ENCODE measurements around the gene GPSM3. TPM values are rescaled to one million over a fixed set of nuclear protein-coding genes. Genes with fewer than 3 reads are reported as not detected.

GPSM3 gene
- total and polyA plus RNA-seq, 2 experiments from 2014 or later = 4.7 to 5.9 TPM

GRCh38 chr6:32171234-32171633, 21.2 kb downstream of the GPSM3 start (continued):
- TF ChIP-seq EZH2phosphoT487 (IDR thresholded peaks at IDR 0.05; ENCODE audit: unreplicated experiment) (no peak), POLR2AphosphoS5 (IDR thresholded peaks at IDR 0.05; ENCODE audit: low read depth) (no peak), EZH2 (IDR thresholded peaks at IDR 0.05; ENCODE audit: low read depth, unreplicated experiment) (no peak), STAT1 (IDR thresholded peaks at IDR 0.05; ENCODE audit: unreplicated experiment) (no peak), ZNF331 (CRISPR knock-in tag; IDR thresholded peaks at IDR 0.05; ENCODE audit: low read depth) (no peak)
- TF ChIP-seq, protein P1, sequence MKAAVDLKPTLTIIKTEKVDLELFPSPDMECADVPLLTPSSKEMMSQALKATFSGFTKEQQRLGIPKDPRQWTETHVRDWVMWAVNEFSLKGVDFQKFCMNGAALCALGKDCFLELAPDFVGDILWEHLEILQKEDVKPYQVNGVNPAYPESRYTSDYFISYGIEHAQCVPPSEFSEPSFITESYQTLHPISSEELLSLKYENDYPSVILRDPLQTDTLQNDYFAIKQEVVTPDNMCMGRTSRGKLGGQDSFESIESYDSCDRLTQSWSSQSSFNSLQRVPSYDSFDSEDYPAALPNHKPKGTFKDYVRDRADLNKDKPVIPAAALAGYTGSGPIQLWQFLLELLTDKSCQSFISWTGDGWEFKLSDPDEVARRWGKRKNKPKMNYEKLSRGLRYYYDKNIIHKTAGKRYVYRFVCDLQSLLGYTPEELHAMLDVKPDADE (IDR thresholded peaks at IDR 0.05) = no peak

GRCh38 chr6:32170294-32170693, 22.1 kb downstream of the GPSM3 start:
- Histone ChIP-seq H3K27me3 (ENCODE audit: insufficient read depth) (no peaks in the 10 kb centered on the region), H3F3A (replicated peaks; ENCODE audit: low read depth) (peaks cover 12% of the 10 kb centered on the region), H3K4me3 (no peak overlapping the region), H3K4me2 (no peak overlapping the region), H3K79me2 (replicated peaks; ENCODE audit: insufficient read depth) (peaks cover 36% of the 10 kb centered on the region), H3K36me3 (ENCODE audit: insufficient read depth) (no peaks in the 10 kb centered on the region; the same call in 1 of the 2 replicates), H3K27ac (ENCODE audit: low read depth) (no peak overlapping the region), H3K4me1 (ENCODE audit: insufficient read depth) (peaks cover 25% of the 10 kb centered on the region), H3K9me2 (ENCODE audit: insufficient read depth) (no peaks in the 10 kb centered on the region), H4K20me1 (replicated peaks; ENCODE audit: insufficient read depth) (peaks cover 19% of the 10 kb centered on the region; the same call in 1 of the 2 replicates), H2AFZ (no peak overlapping the region)
- Mint-ChIP-seq H3K36me3 (ENCODE audit: low read depth) (peaks cover 50% of the 10 kb centered on the region), H3K27ac (no peak overlapping the region; the same call in 1 of the 2 replicates), H3K4me3 (no peak overlapping the region), H3K27me3 (ENCODE audit: insufficient read depth, low read depth, poor library complexity) (peaks cover 8% of the 10 kb centered on the region), H3K4me1 (peaks cover 31% of the 10 kb centered on the region), H3K9me3 (no peaks in the 10 kb centered on the region)
- no peak for TF ChIP-seq ZNF462 (CRISPR knock-in tag; IDR thresholded peaks at IDR 0.05)
- TF ChIP-seq POLR2AphosphoS5 (IDR thresholded peaks at IDR 0.05; ENCODE audit: low read depth) = no peak
- no peak for TF ChIP-seq CREB1 (CRISPR knock-in tag; IDR thresholded peaks at IDR 0.05; ENCODE audit: low read depth)
- DNase-seq (ENCODE audit: low spot score) = no peak
- ATAC-seq = no peak
